GM12878 (cell line): ENCODE results near the gene MMP20. TPM values are rescaled to one million over a fixed set of nuclear protein-coding genes. Genes with fewer than 3 reads are reported as not detected.

ENCODE experiments used
- BACH1 ChIP-seq: fragments of 450-650 bp; IDR thresholded peaks from 2 replicates; pipeline ENCODE4 v1.6.1; 2017; ENCODE audit warnings: mild to moderate bottlenecking, borderline replicate concordance
- BCL11A ChIP-seq: IDR thresholded peaks from 2 replicates; pipeline ENCODE4 v1.6.1; 2011; ENCODE audit warnings: low read depth, low read length
- CUX1 ChIP-seq: IDR thresholded peaks from 2 replicates; pipeline ENCODE4 v1.6.1; 2012; ENCODE audit warnings: improper control_type of control experiment, low read depth, low read length; ENCODE audit not compliant: insufficient replicate concordance
- EED ChIP-seq: sonication (generic); IDR thresholded peaks from 2 replicates; pipeline ENCODE4 v1.6.1; 2016; ENCODE audit warnings: antibody characterized with exemption, low read depth
- FOS ChIP-seq: IDR thresholded peaks from 3 replicates; pipeline ENCODE4 v1.6.1; 2011; ENCODE audit warnings: borderline replicate concordance; ENCODE audit not compliant: insufficient read length; ENCODE audit errors: extremely low read depth
- FOXM1 ChIP-seq: IDR thresholded peaks from 2 replicates; pipeline ENCODE4 v1.6.1; 2012; ENCODE audit warnings: low read depth, mild to moderate bottlenecking, inconsistent platforms, low read length, moderate library complexity
- KDM1A ChIP-seq: fragments of 200-600 bp; sonication (generic); IDR thresholded peaks from 2 replicates; pipeline ENCODE4 v1.6.1; 2016; ENCODE audit warnings: borderline replicate concordance
- NR2F1 ChIP-seq: fragments of 450-650 bp; conservative IDR thresholded peaks from 2 replicates; pipeline ENCODE4 v1.6.1; 2017; ENCODE audit warnings: mild to moderate bottlenecking
- RELB ChIP-seq: fragments of 450-650 bp; IDR thresholded peaks from 2 replicates; pipeline ENCODE4 v1.6.1; 2017; ENCODE audit warnings: low read depth, mild to moderate bottlenecking, moderate library complexity
- SPI1 ChIP-seq: IDR thresholded peaks from 2 replicates; pipeline ENCODE4 v1.6.1; 2011; ENCODE audit warnings: low read depth, mild to moderate bottlenecking, low read length, moderate library complexity, borderline replicate concordance; ENCODE audit not compliant: insufficient read depth
- TARDBP ChIP-seq: IDR thresholded peaks from 2 replicates; pipeline ENCODE4 v1.6.1; 2016; ENCODE audit warnings: borderline replicate concordance
- ZNF592 ChIP-seq: fragments of 450-650 bp; IDR thresholded peaks from 2 replicates; pipeline ENCODE4 v1.6.1; 2017; ENCODE audit warnings: mild to moderate bottlenecking, moderate library complexity
- ZNF687 ChIP-seq: fragments of 450-650 bp; IDR thresholded peaks from 2 replicates; pipeline ENCODE4 v1.6.1; 2017; ENCODE audit warnings: mild to moderate bottlenecking, moderate library complexity
- ZZZ3 ChIP-seq: IDR thresholded peaks from 2 replicates; pipeline ENCODE4 v1.6.1; 2011; ENCODE audit warnings: low read depth; ENCODE audit not compliant: control insufficient read depth, insufficient read length
- polyA plus RNA-seq, 11 experiments: library from polyadenylated mRNA; depleted of rRNA in 4 of 11; unstranded in 6 of 11; stranded (reverse) in 5 of 11; fragments of >200 nt; fragmentation: Nextera tagmentation in 4 of 11; fragmentation: Illumina TruSeq in 1 of 11; extraction: Ambion mirVana in 4 of 11; extraction: Trizol in 1 of 11; gene quantifications; 1 replicate in 1 of 11; 2 replicates in 10 of 11; pipeline versions ENCODE4 v1.2.1 to v1.2.3, GENCODE V29; 2011 to 2016; ENCODE audit warnings: inconsistent platforms in 2 of 11, missing spikeins in 2 of 11, low read depth in 1 of 11
- total RNA-seq, 4 experiments: library from RNA; depleted of rRNA in 3 of 4; stranded (reverse); fragments of >200 nt in 3 of 4; fragmentation: Illumina TruSeq in 1 of 4; extraction: Trizol in 1 of 4; gene quantifications; 2 replicates each; pipeline versions ENCODE4 v1.2.1 to v1.2.3, GENCODE V29; 2013 to 2021

Gene MMP20
- total and polyA plus RNA-seq, 10 of the 15 experiments (the other 5 are each of a cell fraction or from before 2014, with no cell fraction given): 0.10 to 0.57 (median 0.19) TPM; not detected in 2

- peak; percentile 74 for TF ChIP-seq BCL11A
- TF ChIP-seq ZNF687: peak; percentile 97
- peak; percentile 83 for TF ChIP-seq FOXM1
- no peak for TF ChIP-seq TARDBP
- no peak for TF ChIP-seq SPI1
- peak; percentile 84 for TF ChIP-seq CUX1
- peak; percentile 88 for TF ChIP-seq ZNF592
- TF ChIP-seq KDM1A: no peak
- TF ChIP-seq EED: peak; percentile 95
- peak; percentile 30; the same call in 1 of the 2 replicates for TF ChIP-seq BACH1
- TF ChIP-seq FOS: no peak
- TF ChIP-seq RELB: peak; percentile 88
- peak; percentile 68 for TF ChIP-seq NR2F1
- TF ChIP-seq ZZZ3: no peak
Measured at GRCh38 chr11:102580185-102580951, 44.8 kb downstream of the MMP20 start (continued).
